ENCODE results near the gene NMU.
"Not testable (repeated sequence)": the region's sequence is repeated elsewhere in the genome, so short reads cannot be mapped to it uniquely, and the experiment has no call there.

Gene NMU

GRCh38 chr4:55635741-55636655 lies at the start of gene NMU:
NMU (minus strand) TSS chr4:55636298; CDS start chr4:55636192, 106 bp downstream.
- no peak for DNase-seq (ENCODE audit: low read depth)

- no peak for DNase-seq (ENCODE audit: low read depth)
Measured at GRCh38 chr4:55684276-55684675, 48.2 kb upstream of the NMU start.

GRCh38 chr4:55682797-55683196 lies 46.7 kb upstream of the NMU start:
- not testable (repeated sequence) for DNase-seq (ENCODE audit: low read depth)

- DNase-seq (ENCODE audit: low read depth) = no peak
Measured at GRCh38 chr4:55682295-55682694, 46.2 kb upstream of the NMU start.

GRCh38 chr4:55681430-55681829 lies 45.3 kb upstream of the NMU start:
- no peak for DNase-seq (ENCODE audit: low read depth)

- DNase-seq (ENCODE audit: low read depth) = no peak
Measured at GRCh38 chr4:55675196-55675793, 39.2 kb upstream of the NMU start.

- no peak for DNase-seq (ENCODE audit: low read depth)
Measured at GRCh38 chr4:55673424-55673823, 37.3 kb upstream of the NMU start.

- DNase-seq (ENCODE audit: low read depth) = no peak
Measured at GRCh38 chr4:55671667-55672066, 35.6 kb upstream of the NMU start.

- no peak for DNase-seq (ENCODE audit: low read depth)
Measured at GRCh38 chr4:55670695-55671094, 34.6 kb upstream of the NMU start.

- DNase-seq (ENCODE audit: low read depth) = no peak
Measured at GRCh38 chr4:55668449-55668848, 32.4 kb upstream of the NMU start.

GRCh38 chr4:55666535-55666934 lies 30.4 kb upstream of the NMU start:
- no peak for DNase-seq (ENCODE audit: low read depth)

- DNase-seq (ENCODE audit: low read depth) = no peak
Measured at GRCh38 chr4:55663145-55663544, 27.0 kb upstream of the NMU start.

GRCh38 chr4:55661398-55662056 lies 25.4 kb upstream of the NMU start:
- DNase-seq (ENCODE audit: low read depth) = no peak

GRCh38 chr4:55658657-55659056 lies 22.6 kb upstream of the NMU start:
- no peak for DNase-seq (ENCODE audit: low read depth)

- DNase-seq (ENCODE audit: low read depth) = no peak
Measured at GRCh38 chr4:55654131-55654530, 18.0 kb upstream of the NMU start.

- no peak for DNase-seq (ENCODE audit: low read depth)
Measured at GRCh38 chr4:55650483-55650882, 14.4 kb upstream of the NMU start.

GRCh38 chr4:55637272-55637820 lies 1.2 kb upstream of the NMU start:
- DNase-seq (ENCODE audit: low read depth) = no peak

GRCh38 chr4:55636656-55636999 lies 530 bp upstream of the NMU start:
- DNase-seq (ENCODE audit: low read depth) = no peak

- DNase-seq (ENCODE audit: low read depth) = no peak
Measured at GRCh38 chr4:55635282-55635681, 816 bp downstream of the NMU start.

GRCh38 chr4:55634417-55635128 lies 1.5 kb downstream of the NMU start:
- DNase-seq (ENCODE audit: low read depth) = no peak

- no peak for DNase-seq (ENCODE audit: low read depth)
Measured at GRCh38 chr4:55633903-55634302, 2.2 kb downstream of the NMU start.

GRCh38 chr4:55625835-55626234 lies 10.3 kb downstream of the NMU start:
- DNase-seq (ENCODE audit: low read depth) = no peak
